GM10847 (cell line): Measurements from ENCODE around the gene CHPF.

Experiments
- POLR2A ChIP-seq: IDR thresholded peaks from 2 replicates; pipeline ENCODE4 v1.6.1; 2011; ENCODE audit not compliant: insufficient read length; ENCODE audit errors: extremely low read depth

Gene CHPF

GRCh38 chr2:219543596-219544358 lies at the start of gene CHPF, which contains the start of gene TMEM198:
TSS of gene CHPF (minus strand) at chr2:219543809. CDS start at chr2:219543538, 271 bp downstream.
TSS of gene TMEM198 (plus strand) at chr2:219544028. CDS start at chr2:219544728, 700 bp downstream.
- no peak for TF ChIP-seq POLR2A

GRCh38 chr2:219593154-219593553 lies 49.5 kb upstream of the CHPF start:
- no peak for TF ChIP-seq POLR2A

- TF ChIP-seq POLR2A, result no peak
Measured at GRCh38 chr2:219592736-219593135, 49.1 kb upstream of the CHPF start.

GRCh38 chr2:219591091-219591490 lies 47.5 kb upstream of the CHPF start:
- TF ChIP-seq POLR2A, result no peak

GRCh38 chr2:219581346-219581745 lies 37.7 kb upstream of the CHPF start:
- no peak for TF ChIP-seq POLR2A

GRCh38 chr2:219578811-219579613 lies 35.4 kb upstream of the CHPF start:
- no peak for TF ChIP-seq POLR2A

- no peak for TF ChIP-seq POLR2A
Measured at GRCh38 chr2:219576505-219577388, 33.1 kb upstream of the CHPF start.

- TF ChIP-seq POLR2A, result no peak
Measured at GRCh38 chr2:219575566-219576504, 32.2 kb upstream of the CHPF start.

- TF ChIP-seq POLR2A, result no peak
Measured at GRCh38 chr2:219574484-219575311, 31.1 kb upstream of the CHPF start.

- no peak for TF ChIP-seq POLR2A
Measured at GRCh38 chr2:219573166-219573565, 29.6 kb upstream of the CHPF start.

- TF ChIP-seq POLR2A, result no peak
Measured at GRCh38 chr2:219572237-219573001, 28.8 kb upstream of the CHPF start, which contains the start of gene INHA. TSS of gene INHA (plus strand) at chr2:219572310. CDS start at chr2:219572375, 65 bp downstream.
